HEK293T (cell line): ENCODE results near the gene SYNE1.

Source experiments
- CTCF ChIA-PET: fragments of 350-600 bp; formaldehyde crosslinking; extraction: SDS; loops from one replicate; lab custom pipeline; 2021; ENCODE audit warnings: antibody characterized with exemption, inconsistent platforms; lab: Yijun Ruan, JAX
- POLR2A ChIA-PET: fragments of 350-600 bp; formaldehyde crosslinking; extraction: SDS; loops from one replicate; lab custom pipeline; 2020; ENCODE audit warnings: antibody characterized with exemption, inconsistent platforms; lab: Yijun Ruan, JAX
- DNase-seq: peaks from one replicate; pipeline ENCODE4 v3.0.0; 2012; ENCODE audit warnings: mixed read lengths; ENCODE audit errors: extremely low spot score
- ARNT ChIP-seq: fragments of 450-650 bp; IDR thresholded peaks from 2 replicates; pipeline ENCODE4 v1.6.1; 2017; ENCODE audit warnings: mild to moderate bottlenecking
- BHLHE40 ChIP-seq: fragments of 450-650 bp; IDR thresholded peaks from 2 replicates; pipeline ENCODE4 v1.6.1; 2016; ENCODE audit warnings: mild to moderate bottlenecking, moderate library complexity, borderline replicate concordance
- CTBP1 ChIP-seq: fragments of 450-650 bp; IDR thresholded peaks from 2 replicates; pipeline ENCODE4 v1.6.1; 2016; ENCODE audit warnings: borderline replicate concordance
- ELF4 ChIP-seq: fragments of 450-650 bp; IDR thresholded peaks from 2 replicates; pipeline ENCODE4 v1.6.1; 2017; ENCODE audit warnings: antibody characterized with exemption
- FOXA1 ChIP-seq: fragments of 450-650 bp; IDR thresholded peaks from 2 replicates; pipeline ENCODE4 v1.6.1; 2016; ENCODE audit warnings: mild to moderate bottlenecking
- FOXK2 ChIP-seq: fragments of 450-650 bp; IDR thresholded peaks from 2 replicates; pipeline ENCODE4 v1.6.1; 2016; ENCODE audit warnings: mild to moderate bottlenecking
- FOXM1 ChIP-seq: fragments of 450-650 bp; IDR thresholded peaks from 2 replicates; pipeline ENCODE4 v1.6.1; 2017; ENCODE audit warnings: mild to moderate bottlenecking, borderline replicate concordance
- HDGF ChIP-seq: fragments of 450-650 bp; IDR thresholded peaks from 2 replicates; pipeline ENCODE4 v1.6.1; 2017; ENCODE audit warnings: antibody characterized with exemption, borderline replicate concordance
- L3MBTL2 ChIP-seq: fragments of 450-650 bp; conservative IDR thresholded peaks from 2 replicates; pipeline ENCODE4 v1.6.1; 2016; ENCODE audit warnings: mild to moderate bottlenecking
- LEF1 ChIP-seq: fragments of 450-650 bp; IDR thresholded peaks from 2 replicates; pipeline ENCODE4 v1.6.1; 2017; ENCODE audit warnings: mild to moderate bottlenecking, borderline replicate concordance
- NFRKB ChIP-seq: fragments of 450-650 bp; IDR thresholded peaks from 2 replicates; pipeline ENCODE4 v1.6.1; 2016; ENCODE audit warnings: mild to moderate bottlenecking, moderate library complexity
- PKNOX1 ChIP-seq: fragments of 450-650 bp; IDR thresholded peaks from 2 replicates; pipeline ENCODE4 v1.6.1; 2016
- SP1 ChIP-seq: fragments of 450-650 bp; IDR thresholded peaks from 2 replicates; pipeline ENCODE4 v1.6.1; 2017
- SUZ12 ChIP-seq: fragments of 450-650 bp; IDR thresholded peaks from 2 replicates; pipeline ENCODE4 v1.6.1; 2016; ENCODE audit warnings: mild to moderate bottlenecking
- TARDBP ChIP-seq: fragments of 450-650 bp; IDR thresholded peaks from 2 replicates; pipeline ENCODE4 v1.6.1; 2016
- ZNF384 ChIP-seq: fragments of 450-650 bp; IDR thresholded peaks from 2 replicates; pipeline ENCODE4 v1.6.1; 2016

The SYNE1 gene

GRCh38 chr6:152309006-152309405, 328.2 kb downstream of the SYNE1 start:
- TF ChIP-seq FOXK2 (no peak), TARDBP (no peak), ARNT (no peak), ELF4 (no peak), FOXM1 (no peak), L3MBTL2 (no peak)
- ChIA-PET CTCF (no interaction called here), POLR2A (no interaction called here)
- no peak for DNase-seq

GRCh38 chr6:152308306-152308705, 328.9 kb downstream of the SYNE1 start:
- no peak for DNase-seq
- TF ChIP-seq HDGF (no peak), ZNF384 (no peak), SUZ12 (no peak), LEF1 (no peak), FOXK2 (no peak), TARDBP (no peak), PKNOX1 (no peak), FOXA1 (no peak), L3MBTL2 (no peak), FOXM1 (no peak), ELF4 (no peak), ARNT (no peak), BHLHE40 (no peak), CTBP1 (no peak), NFRKB (no peak), SP1 (no peak)
- POLR2A ChIA-PET = no interaction called here
- CTCF ChIA-PET = no interaction called here

- TF ChIP-seq L3MBTL2 (no peak), SUZ12 (no peak), ARNT (no peak), FOXM1 (no peak), LEF1 (no peak), HDGF (no peak), SP1 (no peak), ZNF384 (no peak), ELF4 (no peak), CTBP1 (no peak), FOXK2 (no peak), NFRKB (no peak), PKNOX1 (no peak)
Observed at GRCh38 chr6:152305672-152306071, 331.5 kb downstream of the SYNE1 start.

GRCh38 chr6:152301765-152302568, 335.2 kb downstream of the SYNE1 start:
- TF ChIP-seq ZNF384 = peak; percentile 37; the same call in 1 of the 2 replicates
- TF ChIP-seq L3MBTL2 = peak; percentile 71
- TF ChIP-seq CTBP1 = no peak
- DNase-seq = peak; percentile 90
- ChIA-PET CTCF (interaction anchor here (1.0 to 1.4 kb wide), 3 partner anchors 13 to 37 kb away, joined by 3 to 9 read pairs (median 3); no protein-coding TSS in a partner anchor), POLR2A (interaction anchor here (0.6 to 2.7 kb wide), 15 partner anchors 9 to 876 kb away, joined by 3 to 22 read pairs (median 4); no protein-coding TSS in a partner anchor)

More at GRCh38 chr6:152305672-152306071, 331.5 kb downstream of the SYNE1 start:
- no peak for DNase-seq
- ChIA-PET CTCF (interaction anchor here (1.2 kb wide), 1 partner anchor 38 kb away, joined by 3 read pairs; no protein-coding TSS in a partner anchor), POLR2A (no interaction called here)

- ChIA-PET POLR2A (interaction anchor here (0.8 to 2.7 kb wide), 11 partner anchors 10 to 148 kb away, joined by 3 to 22 read pairs (median 6); no protein-coding TSS in a partner anchor), CTCF (interaction anchor here (1.0 to 1.4 kb wide), 3 partner anchors 13 to 38 kb away, joined by 3 to 9 read pairs (median 3); no protein-coding TSS in a partner anchor)
- DNase-seq = no peak
- TF ChIP-seq ARNT (no peak), FOXK2 (no peak), CTBP1 (no peak), TARDBP (no peak), PKNOX1 (no peak), SUZ12 (no peak), NFRKB (no peak), FOXM1 (no peak), ZNF384 (no peak), L3MBTL2 (no peak), LEF1 (no peak), ELF4 (no peak), SP1 (no peak), HDGF (no peak), BHLHE40 (no peak), FOXA1 (no peak)
Observed at GRCh38 chr6:152301021-152301764, 336.0 kb downstream of the SYNE1 start.
